ENCODE measurements around the gene TNNT1. TPM values are rescaled to one million over a fixed set of nuclear protein-coding genes. Genes with fewer than 3 reads are reported as not detected.
"Not testable (repeated sequence)": the region's sequence is repeated elsewhere in the genome, so short reads cannot be mapped to it uniquely, and the experiment has no call there.

TNNT1 gene
- total RNA-seq, 1 donor from 2014 or later, result 5.5 TPM

DNA sequence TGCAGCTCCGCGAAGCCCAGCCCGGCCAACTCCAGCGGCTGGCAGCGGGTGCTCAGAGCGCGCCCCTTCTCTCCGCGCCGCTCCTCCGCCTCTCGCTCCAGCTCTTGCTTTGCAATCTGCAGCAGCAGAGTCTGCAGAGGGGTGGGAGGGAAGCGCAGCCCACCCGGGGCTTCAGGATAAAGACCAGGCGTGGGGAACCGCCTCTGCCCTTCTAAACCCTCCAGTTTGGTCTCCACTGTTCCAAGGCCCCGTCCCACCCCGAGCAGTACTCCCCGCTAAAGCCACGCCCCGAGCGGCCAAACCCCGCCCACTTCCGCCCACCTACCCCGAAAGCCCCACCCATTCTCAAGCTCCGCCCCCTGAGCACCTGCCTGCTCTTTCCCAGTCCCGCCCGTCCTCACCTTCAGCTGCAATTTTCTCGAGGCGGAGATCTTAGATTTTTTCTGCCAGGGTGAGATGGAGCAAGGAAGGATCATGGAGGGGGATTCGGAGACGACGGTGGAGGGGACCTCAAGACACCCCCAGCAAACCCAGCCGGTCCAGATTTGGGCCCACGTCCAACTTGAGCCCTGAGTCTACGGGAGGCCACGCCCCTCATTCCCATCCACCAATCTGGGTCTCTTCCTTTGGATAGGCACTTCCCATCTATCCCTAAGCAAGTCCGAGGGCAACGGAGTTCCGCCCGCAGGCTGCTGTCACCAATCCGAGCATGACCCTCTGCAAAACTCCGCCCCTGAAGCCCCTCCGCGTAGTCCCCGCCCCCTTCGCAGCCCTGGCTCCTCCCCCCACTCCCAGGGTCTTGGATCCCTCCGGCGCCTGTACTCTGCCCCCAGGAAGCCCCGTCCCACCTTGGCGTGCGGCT is 7.4 kb upstream of the TNNT1 start:
- Mint-ChIP-seq H3K9me3 (ENCODE audit: low read depth) (no peaks in the 10 kb centered on the region), H3K4me3 (ENCODE audit: low read depth) (peak overlapping the region; percentile 75), H3K36me3 (ENCODE audit: insufficient read depth) (peaks cover 3% of the 10 kb centered on the region), H3K4me1 (ENCODE audit: low read depth) (peaks cover 2% of the 10 kb centered on the region), H3K27ac (no peak overlapping the region), H3K27me3 (peaks cover 40% of the 10 kb centered on the region)
- DNase-seq (ENCODE audit: low spot score, unreplicated experiment), result peak; percentile 71
- TF ChIP-seq CTCF (IDR thresholded peaks at IDR 0.05; ENCODE audit: unreplicated experiment), result no peak

DNA sequence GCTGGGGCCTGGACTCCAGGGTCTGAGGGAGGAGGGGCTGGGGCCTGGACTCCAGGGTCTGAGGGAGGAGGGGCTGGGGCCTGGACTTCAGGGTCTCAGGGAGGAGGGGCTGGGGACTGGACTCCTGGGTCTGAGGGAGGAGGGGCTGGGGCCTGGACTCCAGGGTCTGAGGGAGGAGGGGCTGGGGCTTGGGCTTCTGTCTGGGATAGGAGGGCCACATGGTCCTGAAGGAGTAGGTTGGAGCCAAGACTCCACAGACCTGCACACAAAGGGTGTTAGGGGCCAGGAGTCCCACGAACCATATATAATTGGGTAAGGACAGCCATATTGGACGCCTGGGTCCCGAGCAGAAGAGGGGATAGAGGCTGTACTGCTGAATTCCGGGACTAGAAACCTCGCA is 6.8 kb upstream of the TNNT1 start:
- DNase-seq (ENCODE audit: low spot score, unreplicated experiment); H3K27ac Mint-ChIP-seq; H3K9me3 Mint-ChIP-seq (ENCODE audit: low read depth); H3K36me3 Mint-ChIP-seq (ENCODE audit: insufficient read depth); H3K4me1 Mint-ChIP-seq (ENCODE audit: low read depth): not testable (repeated sequence)
- Mint-ChIP-seq H3K27me3 (peaks cover 43% of the 10 kb centered on the region), H3K4me3 (ENCODE audit: low read depth) (peak overlapping the region; percentile 75)

- Mint-ChIP-seq H3K4me3 (ENCODE audit: low read depth) (no peak overlapping the region), H3K36me3 (ENCODE audit: insufficient read depth) (peaks cover 3% of the 10 kb centered on the region), H3K27me3 (peaks cover 51% of the 10 kb centered on the region), H3K4me1 (ENCODE audit: low read depth) (peaks cover 5% of the 10 kb centered on the region), H3K27ac (no peak overlapping the region), H3K9me3 (ENCODE audit: low read depth) (no peaks in the 10 kb centered on the region)
- TF ChIP-seq CTCF (IDR thresholded peaks at IDR 0.05; ENCODE audit: unreplicated experiment), result no peak
- no peak for DNase-seq (ENCODE audit: low spot score, unreplicated experiment)
Observed at GRCh38 chr19:55153652-55154264, 4.8 kb upstream of the TNNT1 start.

DNA sequence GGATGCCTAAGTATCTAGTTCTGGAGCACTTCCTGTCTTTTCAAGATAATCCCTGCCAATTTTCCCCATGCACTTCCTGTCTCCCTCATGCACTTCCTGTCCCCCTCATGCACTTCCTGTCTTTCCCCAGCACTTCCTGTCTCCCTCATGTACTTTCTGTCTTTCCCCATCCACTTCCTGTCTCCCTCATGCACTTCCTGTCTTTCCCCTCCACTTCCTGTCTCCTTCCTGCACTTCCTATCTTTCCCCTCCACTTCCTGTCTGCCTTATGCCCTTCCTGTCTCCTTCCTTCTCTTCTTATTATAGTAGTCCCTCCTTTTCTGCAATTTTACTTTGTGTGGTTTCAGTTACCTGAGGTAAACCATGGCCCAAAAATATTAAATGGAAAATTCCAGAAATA is 3.0 kb upstream of the TNNT1 start:
- H3K9me3 Mint-ChIP-seq (ENCODE audit: low read depth), result no peaks in the 10 kb centered on the region
- no peak for TF ChIP-seq CTCF (IDR thresholded peaks at IDR 0.05; ENCODE audit: unreplicated experiment)
- peaks cover 51% of the 10 kb centered on the region for H3K27me3 Mint-ChIP-seq
- H3K27ac Mint-ChIP-seq, result no peak overlapping the region
- peaks cover 5% of the 10 kb centered on the region for H3K4me1 Mint-ChIP-seq (ENCODE audit: low read depth)
- DNase-seq (ENCODE audit: low spot score, unreplicated experiment), result no peak
- peaks cover 3% of the 10 kb centered on the region for H3K36me3 Mint-ChIP-seq (ENCODE audit: insufficient read depth)
- H3K4me3 Mint-ChIP-seq (ENCODE audit: low read depth), result no peak overlapping the region

DNA sequence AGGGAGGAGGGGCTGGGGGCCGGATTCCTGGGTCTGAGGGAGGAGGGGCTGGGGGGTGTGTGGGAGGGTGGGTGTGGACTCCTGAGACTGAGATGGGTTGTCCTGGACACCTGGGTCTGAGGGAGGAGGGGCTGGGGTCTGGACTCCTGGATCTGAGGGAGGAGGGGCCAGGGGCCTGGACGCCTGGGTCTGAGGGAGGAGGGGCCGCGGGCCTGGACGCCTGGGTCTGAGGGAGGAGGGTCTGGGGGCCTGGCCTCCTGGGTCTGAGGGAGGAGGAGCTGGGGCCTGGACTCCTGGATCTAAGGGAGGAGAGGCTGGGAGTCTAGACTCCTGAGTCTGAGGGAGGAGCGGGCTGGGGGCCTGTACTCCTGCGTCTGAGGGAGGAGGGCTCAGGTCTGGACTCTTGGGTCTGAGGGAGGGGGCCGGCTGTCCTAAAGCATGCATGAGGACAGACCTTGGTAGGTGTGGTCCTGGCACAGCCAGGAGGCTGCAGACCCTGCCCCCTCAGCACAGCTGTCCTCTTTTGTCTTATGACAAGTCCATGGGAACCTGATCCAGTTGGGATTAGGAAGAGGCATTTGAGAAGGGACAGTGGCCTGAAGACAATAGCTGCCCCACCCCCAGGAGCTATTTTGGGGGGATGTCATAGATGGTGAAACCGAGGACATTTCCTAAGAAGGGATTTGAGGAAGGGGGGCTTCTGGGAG is 1.3 kb downstream of the TNNT1 start:
- peaks cover 3% of the 10 kb centered on the region for H3K36me3 Mint-ChIP-seq (ENCODE audit: insufficient read depth)
- no peak overlapping the region for H3K4me3 Mint-ChIP-seq (ENCODE audit: low read depth)
- TF ChIP-seq CTCF (IDR thresholded peaks at IDR 0.05; ENCODE audit: unreplicated experiment), result no peak
- H3K27ac Mint-ChIP-seq, result no peak overlapping the region
- DNase-seq (ENCODE audit: low spot score, unreplicated experiment), result no peak
- H3K27me3 Mint-ChIP-seq, result peaks cover 66% of the 10 kb centered on the region
- H3K4me1 Mint-ChIP-seq (ENCODE audit: low read depth), result peaks cover 3% of the 10 kb centered on the region
- H3K9me3 Mint-ChIP-seq (ENCODE audit: low read depth), result no peaks in the 10 kb centered on the region

All from progenitor cell of endocrine pancreas (in vitro differentiated cells).